Measurements from ENCODE around the gene SMCO4. TPM values are rescaled to one million over a fixed set of nuclear protein-coding genes. Genes with fewer than 3 reads are reported as not detected.

The SMCO4 gene
- total RNA-seq, 2 experiments from 2014 or later: 17.7 to 18.0 TPM

DNA sequence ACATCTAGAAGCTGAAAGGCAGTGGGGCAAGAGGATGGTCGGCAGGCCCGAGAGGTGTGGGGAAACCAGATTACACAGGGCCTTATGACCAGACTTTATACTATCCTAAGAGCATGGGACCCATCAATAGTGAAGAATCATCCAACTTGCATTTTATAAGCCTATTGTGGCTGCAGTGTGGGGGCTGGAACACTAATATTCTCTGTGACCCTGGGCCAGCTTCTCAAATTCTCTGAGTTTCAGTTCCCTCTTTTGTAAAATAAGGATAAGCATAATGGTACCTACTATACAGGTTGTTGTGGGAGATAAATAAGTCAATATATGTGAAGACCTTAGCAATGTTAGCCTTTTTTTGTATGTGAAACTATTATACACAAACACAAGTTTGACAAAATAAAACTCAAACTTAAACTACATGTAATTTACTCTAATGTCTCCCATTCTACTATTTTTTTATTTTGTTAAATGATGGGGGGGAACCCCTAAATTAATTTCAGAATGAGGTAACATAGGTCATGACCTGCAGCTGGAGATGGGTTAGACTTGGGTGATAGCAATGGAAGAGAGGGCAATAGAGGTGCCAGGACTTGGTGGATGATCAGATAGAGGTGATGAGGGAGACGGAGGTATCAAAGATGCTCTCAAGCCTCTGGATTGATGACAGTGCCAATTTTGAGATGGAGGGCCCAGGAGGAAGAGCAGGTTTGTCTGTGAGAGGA is 30.1 kb downstream of the SMCO4 start:
- no peaks in the 10 kb centered on the region for H3K27me3 Mint-ChIP-seq (ENCODE audit: low read depth)
- H3K36me3 Mint-ChIP-seq (ENCODE audit: low read depth): peaks cover 3% of the 10 kb centered on the region
- no peaks in the 10 kb centered on the region for H3K9me3 Mint-ChIP-seq (ENCODE audit: insufficient read depth)
- H3K27ac Mint-ChIP-seq: no peak overlapping the region
- CTCF ChIA-PET: interaction anchor here (1.2 kb wide), 1 partner anchor 8 kb away, joined by 6 read pairs; no protein-coding TSS in a partner anchor
- DNase-seq (no peak), ATAC-seq (no peak)
- H3K4me3 Mint-ChIP-seq: no peak overlapping the region
- peaks cover 30% of the 10 kb centered on the region for H3K4me1 Mint-ChIP-seq (ENCODE audit: low read depth)
- POLR2A ChIA-PET: no interaction called here

DNA sequence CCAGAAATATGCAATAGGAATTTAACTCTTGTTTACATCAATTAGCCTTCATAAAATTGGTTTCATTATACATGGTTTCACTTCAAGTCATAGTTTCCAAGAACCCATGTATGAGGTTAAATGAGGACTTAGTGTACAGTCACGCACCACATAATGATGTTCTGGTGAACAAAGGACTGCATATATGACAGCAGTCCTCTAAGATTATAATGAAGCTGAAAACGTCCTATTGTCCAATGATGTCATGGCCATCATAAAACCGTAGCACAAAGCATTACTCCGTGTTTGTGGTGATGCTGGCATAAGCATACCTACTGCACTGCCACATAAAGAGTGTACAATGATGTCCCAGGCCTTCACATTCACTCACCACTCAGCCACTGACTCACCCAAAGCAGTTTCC is 31.1 kb downstream of the SMCO4 start:
- H3K4me3 Mint-ChIP-seq: no peak overlapping the region
- peaks cover 30% of the 10 kb centered on the region for H3K4me1 Mint-ChIP-seq (ENCODE audit: low read depth)
- no peak for DNase-seq
- ATAC-seq: peak; percentile 80
- H3K27me3 Mint-ChIP-seq (ENCODE audit: low read depth): no peaks in the 10 kb centered on the region
- peaks cover 3% of the 10 kb centered on the region for H3K36me3 Mint-ChIP-seq (ENCODE audit: low read depth)
- no peaks in the 10 kb centered on the region for H3K9me3 Mint-ChIP-seq (ENCODE audit: insufficient read depth)
- ChIA-PET CTCF (interaction anchor here (1.1 to 1.2 kb wide), 2 partner anchors 9 to 23 kb away, joined by 3 to 6 read pairs; no protein-coding TSS in a partner anchor), POLR2A (interaction anchor here (0.7 kb wide), 1 partner anchor 12 kb away, joined by 4 read pairs; no protein-coding TSS in a partner anchor)
- peak overlapping the region; percentile 82 for H3K27ac Mint-ChIP-seq

DNA sequence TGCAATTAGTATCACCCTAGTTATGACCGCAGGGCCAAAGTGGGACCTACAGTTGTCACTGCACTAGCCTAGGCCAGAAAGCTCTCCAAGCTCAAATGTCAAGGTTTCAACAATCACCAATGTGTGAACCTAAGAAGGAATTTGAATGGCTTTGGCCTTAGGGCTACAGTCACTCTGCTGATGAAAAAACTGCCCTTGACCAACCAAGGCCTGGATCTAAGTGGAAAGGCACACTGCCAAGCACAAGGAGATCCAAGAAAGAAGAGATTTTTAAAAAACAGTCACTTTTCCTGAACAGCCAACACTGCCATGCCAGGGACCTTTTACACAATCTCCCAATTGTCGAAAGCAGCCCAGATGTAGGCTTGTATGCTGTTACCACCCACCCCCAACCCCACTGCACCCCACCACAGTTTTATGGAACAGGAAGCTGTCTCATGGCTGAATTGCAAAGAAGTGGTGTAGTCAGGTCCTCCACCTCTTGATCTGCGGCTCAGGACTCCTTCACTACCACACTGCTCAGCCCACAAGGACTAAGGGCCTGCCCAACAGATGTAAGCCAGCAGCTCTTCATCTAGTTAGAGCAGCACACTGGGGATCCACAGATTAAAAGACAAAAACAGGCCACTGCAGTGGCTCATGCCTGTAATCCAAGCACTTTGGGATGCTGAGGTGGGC is 32.9 kb downstream of the SMCO4 start:
- Mint-ChIP-seq H3K9me3 (ENCODE audit: insufficient read depth) (no peaks in the 10 kb centered on the region), H3K36me3 (ENCODE audit: low read depth) (peaks cover 3% of the 10 kb centered on the region), H3K4me3 (no peak overlapping the region), H3K27ac (peak overlapping the region; percentile 48), H3K4me1 (ENCODE audit: low read depth) (peaks cover 30% of the 10 kb centered on the region), H3K27me3 (ENCODE audit: low read depth) (no peaks in the 10 kb centered on the region)
- peak; percentile 30 for DNase-seq
- ChIA-PET CTCF (no interaction called here), POLR2A (no interaction called here)
- peak; percentile 59 for ATAC-seq

DNA sequence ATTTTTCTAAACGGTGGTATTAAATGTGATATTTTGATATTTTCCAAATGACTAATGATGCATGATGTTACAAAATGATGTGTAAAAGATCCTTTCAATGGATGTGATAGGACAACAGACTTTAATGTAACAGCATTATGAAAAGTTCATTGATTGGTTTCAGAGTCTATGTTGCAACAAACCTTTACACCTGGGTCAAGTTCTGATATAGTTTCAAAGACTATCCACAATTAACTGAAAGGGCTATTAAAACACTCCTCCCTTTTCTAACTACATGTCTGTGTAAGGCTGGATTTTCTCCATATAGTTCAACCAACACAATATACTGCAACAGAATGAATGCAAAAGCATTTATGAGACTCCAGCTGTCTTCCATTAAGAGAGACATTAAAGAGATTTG is 35.7 kb downstream of the SMCO4 start:
- Mint-ChIP-seq H3K27ac (no peak overlapping the region), H3K4me3 (no peak overlapping the region), H3K9me3 (ENCODE audit: insufficient read depth) (no peaks in the 10 kb centered on the region), H3K4me1 (ENCODE audit: low read depth) (peaks cover 33% of the 10 kb centered on the region), H3K27me3 (ENCODE audit: low read depth) (no peaks in the 10 kb centered on the region), H3K36me3 (ENCODE audit: low read depth) (peaks cover 3% of the 10 kb centered on the region)
- ATAC-seq: no peak
- no peak for DNase-seq
- ChIA-PET POLR2A (no interaction called here), CTCF (no interaction called here)

- CTCF ChIA-PET: interaction anchor here (0.7 kb wide), 1 partner anchor 31 kb away, joined by 3 read pairs; no protein-coding TSS in a partner anchor
- H3K27me3 Mint-ChIP-seq (ENCODE audit: low read depth): no peaks in the 10 kb centered on the region
- H3K4me3 Mint-ChIP-seq: no peak overlapping the region
- H3K4me1 Mint-ChIP-seq (ENCODE audit: low read depth): peaks cover 18% of the 10 kb centered on the region
- H3K36me3 Mint-ChIP-seq (ENCODE audit: low read depth): peaks cover 2% of the 10 kb centered on the region
- POLR2A ChIA-PET: no interaction called here
- no peak for ATAC-seq
- no peaks in the 10 kb centered on the region for H3K9me3 Mint-ChIP-seq (ENCODE audit: insufficient read depth)
- no peak overlapping the region for H3K27ac Mint-ChIP-seq
- no peak for DNase-seq
Measured at GRCh38 chr11:93505703-93506102, 37.5 kb downstream of the SMCO4 start.

- DNase-seq (no peak), ATAC-seq (no peak)
- H3K27me3 Mint-ChIP-seq (ENCODE audit: low read depth): no peaks in the 10 kb centered on the region
- peaks cover 2% of the 10 kb centered on the region for H3K36me3 Mint-ChIP-seq (ENCODE audit: low read depth)
- POLR2A ChIA-PET: no interaction called here
- H3K27ac Mint-ChIP-seq: no peak overlapping the region
- H3K4me1 Mint-ChIP-seq (ENCODE audit: low read depth): peaks cover 10% of the 10 kb centered on the region
- CTCF ChIA-PET: no interaction called here
- H3K4me3 Mint-ChIP-seq: no peak overlapping the region
- H3K9me3 Mint-ChIP-seq (ENCODE audit: insufficient read depth): no peaks in the 10 kb centered on the region
Measured at GRCh38 chr11:93504110-93505095, 38.8 kb downstream of the SMCO4 start.

- no peak for DNase-seq
- ATAC-seq: no peak
- Mint-ChIP-seq H3K9me3 (ENCODE audit: insufficient read depth) (no peaks in the 10 kb centered on the region), H3K4me3 (no peak overlapping the region), H3K36me3 (ENCODE audit: low read depth) (peaks cover 2% of the 10 kb centered on the region), H3K27ac (no peak overlapping the region), H3K27me3 (ENCODE audit: low read depth) (no peaks in the 10 kb centered on the region), H3K4me1 (ENCODE audit: low read depth) (peaks cover 10% of the 10 kb centered on the region)
- ChIA-PET POLR2A (no interaction called here), CTCF (no interaction called here)
Measured at GRCh38 chr11:93501856-93502255, 41.3 kb downstream of the SMCO4 start.

GRCh38 chr11:93500759-93501158 is 42.4 kb downstream of the SMCO4 start:
- Mint-ChIP-seq H3K36me3 (ENCODE audit: low read depth) (peaks cover 2% of the 10 kb centered on the region), H3K27ac (no peak overlapping the region), H3K27me3 (ENCODE audit: low read depth) (no peaks in the 10 kb centered on the region), H3K9me3 (ENCODE audit: insufficient read depth) (no peaks in the 10 kb centered on the region), H3K4me3 (no peak overlapping the region), H3K4me1 (ENCODE audit: low read depth) (peaks cover 10% of the 10 kb centered on the region)
- POLR2A ChIA-PET: no interaction called here
- CTCF ChIA-PET: no interaction called here
- ATAC-seq (no peak), DNase-seq (no peak)

GRCh38 chr11:93498641-93499040 is 44.5 kb downstream of the SMCO4 start:
- CTCF ChIA-PET: no interaction called here
- ATAC-seq (no peak), DNase-seq (no peak)
- Mint-ChIP-seq H3K27ac (no peak overlapping the region), H3K4me1 (ENCODE audit: low read depth) (no peaks in the 10 kb centered on the region), H3K4me3 (no peak overlapping the region), H3K27me3 (ENCODE audit: low read depth) (no peaks in the 10 kb centered on the region), H3K36me3 (ENCODE audit: low read depth) (peaks cover 2% of the 10 kb centered on the region), H3K9me3 (ENCODE audit: insufficient read depth) (no peaks in the 10 kb centered on the region)
- POLR2A ChIA-PET: no interaction called here

- H3K27ac Mint-ChIP-seq: no peak overlapping the region
- no peaks in the 10 kb centered on the region for H3K9me3 Mint-ChIP-seq (ENCODE audit: insufficient read depth)
- H3K4me1 Mint-ChIP-seq (ENCODE audit: low read depth): no peaks in the 10 kb centered on the region
- ChIA-PET POLR2A (no interaction called here), CTCF (no interaction called here)
- H3K4me3 Mint-ChIP-seq: no peak overlapping the region
- H3K27me3 Mint-ChIP-seq (ENCODE audit: low read depth): no peaks in the 10 kb centered on the region
- peaks cover 2% of the 10 kb centered on the region for H3K36me3 Mint-ChIP-seq (ENCODE audit: low read depth)
- ATAC-seq: no peak
- no peak for DNase-seq
Measured at GRCh38 chr11:93498161-93498560, 45.0 kb downstream of the SMCO4 start.

DNA sequence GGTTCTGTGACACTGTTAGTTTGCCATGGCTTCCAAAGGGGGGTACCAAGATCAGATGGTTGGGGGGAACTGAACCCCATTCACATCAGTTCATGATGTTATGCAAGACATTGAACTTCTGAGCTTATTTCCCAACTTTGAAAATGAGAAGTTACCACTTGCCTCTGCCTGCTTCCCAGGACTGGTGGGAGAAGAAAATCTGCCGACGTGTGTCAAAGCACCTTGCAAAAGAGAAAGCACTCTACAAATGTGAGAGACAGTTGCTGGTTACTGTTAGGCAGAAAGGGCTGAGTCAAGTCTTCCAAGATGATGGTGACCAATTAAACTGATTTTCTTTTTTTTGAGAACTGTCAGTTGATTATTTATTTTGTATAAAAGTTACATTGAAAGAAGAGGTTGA is 45.6 kb downstream of the SMCO4 start:
- DNase-seq (no peak), ATAC-seq (no peak)
- H3K27me3 Mint-ChIP-seq (ENCODE audit: low read depth): no peaks in the 10 kb centered on the region
- peaks cover 2% of the 10 kb centered on the region for H3K36me3 Mint-ChIP-seq (ENCODE audit: low read depth)
- H3K4me1 Mint-ChIP-seq (ENCODE audit: low read depth): no peaks in the 10 kb centered on the region
- no peak overlapping the region for H3K27ac Mint-ChIP-seq
- H3K9me3 Mint-ChIP-seq (ENCODE audit: insufficient read depth): no peaks in the 10 kb centered on the region
- CTCF ChIA-PET: no interaction called here
- no peak overlapping the region for H3K4me3 Mint-ChIP-seq
- POLR2A ChIA-PET: no interaction called here

- POLR2A ChIA-PET: no interaction called here
- no peaks in the 10 kb centered on the region for H3K36me3 Mint-ChIP-seq (ENCODE audit: low read depth)
- no peak overlapping the region for H3K4me3 Mint-ChIP-seq
- no peaks in the 10 kb centered on the region for H3K9me3 Mint-ChIP-seq (ENCODE audit: insufficient read depth)
- H3K27ac Mint-ChIP-seq: no peak overlapping the region
- CTCF ChIA-PET: no interaction called here
- H3K27me3 Mint-ChIP-seq (ENCODE audit: low read depth): no peaks in the 10 kb centered on the region
- DNase-seq (no peak), ATAC-seq (no peak)
- H3K4me1 Mint-ChIP-seq (ENCODE audit: low read depth): no peaks in the 10 kb centered on the region
Measured at GRCh38 chr11:93494357-93494756, 48.8 kb downstream of the SMCO4 start.
